Measurements from ENCODE around the gene TM4SF20.

- TF ChIP-seq POLR2A (IDR thresholded peaks at IDR 0.05) = no peak
- TF ChIP-seq, protein P1, sequence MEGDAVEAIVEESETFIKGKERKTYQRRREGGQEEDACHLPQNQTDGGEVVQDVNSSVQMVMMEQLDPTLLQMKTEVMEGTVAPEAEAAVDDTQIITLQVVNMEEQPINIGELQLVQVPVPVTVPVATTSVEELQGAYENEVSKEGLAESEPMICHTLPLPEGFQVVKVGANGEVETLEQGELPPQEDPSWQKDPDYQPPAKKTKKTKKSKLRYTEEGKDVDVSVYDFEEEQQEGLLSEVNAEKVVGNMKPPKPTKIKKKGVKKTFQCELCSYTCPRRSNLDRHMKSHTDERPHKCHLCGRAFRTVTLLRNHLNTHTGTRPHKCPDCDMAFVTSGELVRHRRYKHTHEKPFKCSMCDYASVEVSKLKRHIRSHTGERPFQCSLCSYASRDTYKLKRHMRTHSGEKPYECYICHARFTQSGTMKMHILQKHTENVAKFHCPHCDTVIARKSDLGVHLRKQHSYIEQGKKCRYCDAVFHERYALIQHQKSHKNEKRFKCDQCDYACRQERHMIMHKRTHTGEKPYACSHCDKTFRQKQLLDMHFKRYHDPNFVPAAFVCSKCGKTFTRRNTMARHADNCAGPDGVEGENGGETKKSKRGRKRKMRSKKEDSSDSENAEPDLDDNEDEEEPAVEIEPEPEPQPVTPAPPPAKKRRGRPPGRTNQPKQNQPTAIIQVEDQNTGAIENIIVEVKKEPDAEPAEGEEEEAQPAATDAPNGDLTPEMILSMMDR (IDR thresholded peaks at IDR 0.05) = no peak
Measured at GRCh38 chr2:227367427-227367795, 11.7 kb downstream of the TM4SF20 start.

Data from stomach (tissue), 4 donors.